ENCODE results near the gene UNC79.

UNC79 gene

GRCh38 chr14:93675651-93676050, 244.9 kb downstream of the UNC79 start:
- DNase-seq = no peak

GRCh38 chr14:93676416-93676958, 245.7 kb downstream of the UNC79 start:
- no peak for DNase-seq

- no peak for DNase-seq
Observed at GRCh38 chr14:93682459-93682858, 251.7 kb downstream of the UNC79 start.

- no peak for DNase-seq
Observed at GRCh38 chr14:93683226-93683625, 252.5 kb downstream of the UNC79 start.

- DNase-seq = no peak
Observed at GRCh38 chr14:93685121-93685895, 254.6 kb downstream of the UNC79 start.

GRCh38 chr14:93686268-93686667, 255.5 kb downstream of the UNC79 start:
- DNase-seq = no peak

GRCh38 chr14:93688239-93688666, 257.5 kb downstream of the UNC79 start:
- DNase-seq = no peak

- no peak for DNase-seq
Observed at GRCh38 chr14:93688820-93689219, 258.1 kb downstream of the UNC79 start.

GRCh38 chr14:93690146-93690545, 259.4 kb downstream of the UNC79 start:
- no peak for DNase-seq

GRCh38 chr14:93691042-93691780, 260.5 kb downstream of the UNC79 start:
- no peak for DNase-seq

- DNase-seq = no peak
Observed at GRCh38 chr14:93693914-93694313, 263.2 kb downstream of the UNC79 start.

- no peak for DNase-seq
Observed at GRCh38 chr14:93700928-93701327, 270.2 kb downstream of the UNC79 start.

GRCh38 chr14:93701562-93701961, 270.8 kb downstream of the UNC79 start:
- no peak for DNase-seq

GRCh38 chr14:93702946-93703345, 272.2 kb downstream of the UNC79 start:
- no peak for DNase-seq

GRCh38 chr14:93703941-93704340, 273.2 kb downstream of the UNC79 start:
- no peak for DNase-seq

- no peak for DNase-seq
Observed at GRCh38 chr14:93705513-93706156, 274.9 kb downstream of the UNC79 start.

GRCh38 chr14:93706360-93706955, 275.7 kb downstream of the UNC79 start:
- no peak for DNase-seq

- DNase-seq = no peak
Observed at GRCh38 chr14:93707475-93707874, 276.7 kb downstream of the UNC79 start.

- no peak for DNase-seq
Observed at GRCh38 chr14:93708311-93708734, 277.6 kb downstream of the UNC79 start.

- DNase-seq = no peak
Observed at GRCh38 chr14:93708800-93709199, 278.1 kb downstream of the UNC79 start.

- DNase-seq = no peak
Observed at GRCh38 chr14:93709249-93709648, 278.5 kb downstream of the UNC79 start.

- DNase-seq = no peak
Observed at GRCh38 chr14:93712079-93712837, 281.5 kb downstream of the UNC79 start.

Data from activated naive CD4-positive, alpha-beta T cell treated with anti-CD3 and anti-CD28 coated beads, Interleukin-2, amount 50 U/mL, for 16 hours (primary cell).